ENCODE data around the gene CCNI. TPM values are rescaled to one million over a fixed set of nuclear protein-coding genes. Genes with fewer than 3 reads are reported as not detected.

Gene CCNI
- total RNA-seq, 1 experiment from 2014 or later = 240 TPM

DNA sequence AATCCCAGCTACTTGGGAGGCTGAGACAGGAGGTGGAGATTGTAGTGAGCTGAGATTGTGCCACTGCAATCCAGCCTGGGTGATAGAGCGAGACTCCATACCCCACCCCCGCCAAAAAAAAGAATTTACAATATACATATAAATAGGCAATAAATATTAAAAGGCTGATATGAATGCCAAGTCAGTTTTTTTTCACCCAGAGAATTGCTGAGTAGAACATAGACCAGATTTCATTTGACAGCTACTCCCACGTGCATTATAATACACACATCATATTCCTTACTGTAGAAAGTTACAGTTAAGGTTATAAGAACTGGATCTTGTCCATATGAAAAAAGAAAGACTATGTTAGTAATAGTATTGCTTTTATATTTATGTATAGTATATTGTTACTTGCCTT is 18.7 kb upstream of the CCNI start:
- no peak for DNase-seq
- Histone ChIP-seq H3K27ac (ENCODE audit: insufficient read length, low read depth, low read length) (no peak overlapping the region), H3K56ac (ENCODE audit: insufficient read length, low read depth, low read length) (no peak overlapping the region), H3T11ph (ENCODE audit: low read length) (no peak overlapping the region), H4K91ac (ENCODE audit: insufficient read length, low read depth, low read length) (no peak overlapping the region), H3K9me3 (ENCODE audit: control insufficient read depth, low read depth, low read length) (no peaks in the 10 kb centered on the region), H3K4me2 (ENCODE audit: insufficient read depth, insufficient read length, low read length) (no peak overlapping the region), H2BK15ac (ENCODE audit: low read depth, low read length) (no peak overlapping the region), H2BK12ac (ENCODE audit: insufficient read length, low read depth, low read length) (no peak overlapping the region), H3K9ac (ENCODE audit: extremely low read depth, insufficient read length, low read length) (no peak overlapping the region), H3K4me1 (ENCODE audit: insufficient read depth, low read length) (no peaks in the 10 kb centered on the region), H2AK5ac (ENCODE audit: insufficient read length, low read length) (no peak overlapping the region), H2BK20ac (ENCODE audit: low read depth, low read length, poor library complexity, severe bottlenecking) (no peak overlapping the region), H3K79me2 (ENCODE audit: insufficient read depth, low read length) (no peaks in the 10 kb centered on the region), H3K23me2 (ENCODE audit: insufficient read length, low read depth, low read length, poor library complexity, severe bottlenecking) (no peaks in the 10 kb centered on the region), H3K4ac (ENCODE audit: low read depth, low read length) (no peak overlapping the region), H3K79me1 (ENCODE audit: insufficient read depth, low read depth, low read length, poor library complexity, severe bottlenecking) (no peaks in the 10 kb centered on the region), H3K14ac (ENCODE audit: insufficient read depth, low read length) (no peak overlapping the region), H3K23ac (ENCODE audit: insufficient read length, low read depth, low read length) (no peak overlapping the region), H3K18ac (ENCODE audit: insufficient read length, low read depth, low read length) (no peak overlapping the region), H2AFZ (ENCODE audit: low read length) (no peak overlapping the region), H2BK120ac (ENCODE audit: low read depth, low read length, poor library complexity, severe bottlenecking) (no peak overlapping the region), H4K8ac (replicated peaks; ENCODE audit: insufficient read length, low read depth, low read length) (no peak overlapping the region), H3K27me3 (ENCODE audit: insufficient read depth, low read length) (no peaks in the 10 kb centered on the region), H4K20me1 (ENCODE audit: control insufficient read depth, insufficient read depth, insufficient read length) (no peaks in the 10 kb centered on the region), H4K5ac (ENCODE audit: insufficient read length, low read depth, low read length) (no peak overlapping the region), H2BK5ac (ENCODE audit: insufficient read length, low read length) (no peak overlapping the region)
- H3K9me3 Mint-ChIP-seq = no peaks in the 10 kb centered on the region
- H3K4me3 Mint-ChIP-seq = no peak overlapping the region
- peaks cover 6 to 11% of the 10 kb centered on the region in 2 experiments for H3K4me1 Mint-ChIP-seq
- no peak overlapping the region for H3K27ac Mint-ChIP-seq
- WGBS (ENCODE audit: extremely low coverage, insufficient read length, low lambda C conversion rate) = no CpG with 5 or more reads among the region's 3 CpGs
- no peaks in the 10 kb centered on the region for H3K27me3 Mint-ChIP-seq (ENCODE audit: low read depth)
- TF ChIP-seq, protein P1, sequence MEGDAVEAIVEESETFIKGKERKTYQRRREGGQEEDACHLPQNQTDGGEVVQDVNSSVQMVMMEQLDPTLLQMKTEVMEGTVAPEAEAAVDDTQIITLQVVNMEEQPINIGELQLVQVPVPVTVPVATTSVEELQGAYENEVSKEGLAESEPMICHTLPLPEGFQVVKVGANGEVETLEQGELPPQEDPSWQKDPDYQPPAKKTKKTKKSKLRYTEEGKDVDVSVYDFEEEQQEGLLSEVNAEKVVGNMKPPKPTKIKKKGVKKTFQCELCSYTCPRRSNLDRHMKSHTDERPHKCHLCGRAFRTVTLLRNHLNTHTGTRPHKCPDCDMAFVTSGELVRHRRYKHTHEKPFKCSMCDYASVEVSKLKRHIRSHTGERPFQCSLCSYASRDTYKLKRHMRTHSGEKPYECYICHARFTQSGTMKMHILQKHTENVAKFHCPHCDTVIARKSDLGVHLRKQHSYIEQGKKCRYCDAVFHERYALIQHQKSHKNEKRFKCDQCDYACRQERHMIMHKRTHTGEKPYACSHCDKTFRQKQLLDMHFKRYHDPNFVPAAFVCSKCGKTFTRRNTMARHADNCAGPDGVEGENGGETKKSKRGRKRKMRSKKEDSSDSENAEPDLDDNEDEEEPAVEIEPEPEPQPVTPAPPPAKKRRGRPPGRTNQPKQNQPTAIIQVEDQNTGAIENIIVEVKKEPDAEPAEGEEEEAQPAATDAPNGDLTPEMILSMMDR (conservative IDR thresholded peaks at IDR 0.05) = no peak
- H3K36me3 Mint-ChIP-seq (ENCODE audit: insufficient read depth in 1 of 3, low read depth in 3 of 3) = no peaks in the 10 kb centered on the region
